ENCODE measurements around the gene PIMREG.

DNA sequence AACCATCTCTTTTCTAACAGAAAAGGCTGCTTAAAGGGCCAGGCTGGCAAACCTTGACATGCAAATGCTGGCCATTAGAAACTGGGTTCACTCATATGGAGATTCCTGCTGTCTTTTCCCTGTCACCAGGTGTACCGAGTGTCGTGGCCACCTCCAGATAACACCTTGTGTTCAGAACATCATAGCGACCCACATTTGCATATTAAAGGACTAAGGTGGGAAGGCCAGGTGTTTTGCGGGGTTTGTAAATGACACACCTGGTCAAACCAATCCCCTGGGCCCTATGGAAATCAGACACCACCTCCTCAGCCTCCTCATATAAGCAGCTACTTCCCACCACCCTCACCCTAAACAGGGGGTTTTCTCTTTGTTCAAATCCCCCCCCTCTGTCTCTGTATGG, 6.8 kb upstream of the PIMREG start:
- no peak for TF ChIP-seq POLR2AphosphoS5 (IDR thresholded peaks at IDR 0.05; ENCODE audit: low read depth, low read length)
- TF ChIP-seq POLR2A (IDR thresholded peaks at IDR 0.05; ENCODE audit: low read depth, low read length) = no peak

Measured in GM12891 (cell line).